ENCODE results near the gene USP47. TPM values are rescaled to one million over a fixed set of nuclear protein-coding genes. Genes with fewer than 3 reads are reported as not detected.

The USP47 gene
- total RNA-seq, 1 experiment from 2014 or later, result 24.2 TPM

- Histone ChIP-seq H2AFZ (no peak overlapping the region), H3K4me3 (peak overlapping the region; percentile 28; the same call in 1 of the 2 replicates), H3F3A (ENCODE audit: insufficient read depth, low read depth) (peaks cover 27% of the 10 kb centered on the region; the same call in 1 of the 2 replicates), H3K9me2 (ENCODE audit: insufficient read depth) (no peaks in the 10 kb centered on the region), H3K27ac (peak overlapping the region; percentile 76), H4K20me1 (ENCODE audit: insufficient read depth) (no peaks in the 10 kb centered on the region), H3K79me2 (ENCODE audit: low read depth) (peaks cover 86% of the 10 kb centered on the region), H3K36me3 (ENCODE audit: low read depth) (no peaks in the 10 kb centered on the region), H3K9me3 (ENCODE audit: insufficient read depth, low read depth) (no peaks in the 10 kb centered on the region), H3K4me2 (peak overlapping the region; percentile 97), H3K27me3 (ENCODE audit: insufficient read depth, low read depth) (no peaks in the 10 kb centered on the region), H3K4me1 (replicated peaks; ENCODE audit: insufficient read depth) (peaks cover 46% of the 10 kb centered on the region)
- POLR2A ChIA-PET (ENCODE audit: unreplicated experiment), result interaction anchor here (0.6 kb wide), 1 partner anchor 995 kb away, joined by 26 read pairs; no protein-coding TSS in a partner anchor
- TF ChIP-seq EZH2 (IDR thresholded peaks at IDR 0.05; ENCODE audit: low read depth), result no peak
- TF ChIP-seq, protein P1, sequence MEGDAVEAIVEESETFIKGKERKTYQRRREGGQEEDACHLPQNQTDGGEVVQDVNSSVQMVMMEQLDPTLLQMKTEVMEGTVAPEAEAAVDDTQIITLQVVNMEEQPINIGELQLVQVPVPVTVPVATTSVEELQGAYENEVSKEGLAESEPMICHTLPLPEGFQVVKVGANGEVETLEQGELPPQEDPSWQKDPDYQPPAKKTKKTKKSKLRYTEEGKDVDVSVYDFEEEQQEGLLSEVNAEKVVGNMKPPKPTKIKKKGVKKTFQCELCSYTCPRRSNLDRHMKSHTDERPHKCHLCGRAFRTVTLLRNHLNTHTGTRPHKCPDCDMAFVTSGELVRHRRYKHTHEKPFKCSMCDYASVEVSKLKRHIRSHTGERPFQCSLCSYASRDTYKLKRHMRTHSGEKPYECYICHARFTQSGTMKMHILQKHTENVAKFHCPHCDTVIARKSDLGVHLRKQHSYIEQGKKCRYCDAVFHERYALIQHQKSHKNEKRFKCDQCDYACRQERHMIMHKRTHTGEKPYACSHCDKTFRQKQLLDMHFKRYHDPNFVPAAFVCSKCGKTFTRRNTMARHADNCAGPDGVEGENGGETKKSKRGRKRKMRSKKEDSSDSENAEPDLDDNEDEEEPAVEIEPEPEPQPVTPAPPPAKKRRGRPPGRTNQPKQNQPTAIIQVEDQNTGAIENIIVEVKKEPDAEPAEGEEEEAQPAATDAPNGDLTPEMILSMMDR (conservative IDR thresholded peaks at IDR 0.05), result no peak
- CTCF ChIA-PET, result no interaction called here
- BruUV-seq (replicated peaks), result no TSS peak
- intact Hi-C loops (cut with micrococcal nuclease; ENCODE audit: unreplicated experiment), result loop anchor here (10.0 kb wide), 1 partner anchor 439 kb away; no protein-coding TSS in a partner anchor
- DNase-seq, result no peak
Measured at GRCh38 chr11:11845551-11845950, 3.8 kb downstream of the USP47 start.

GRCh38 chr11:11847082-11847481 is 5.3 kb downstream of the USP47 start:
- H3K4me2 ChIP-seq, result no peak overlapping the region
- H4K20me1 ChIP-seq (ENCODE audit: insufficient read depth), result no peaks in the 10 kb centered on the region
- intact Hi-C loops (cut with micrococcal nuclease; ENCODE audit: unreplicated experiment), result loop anchor here (10.0 kb wide), 1 partner anchor 438 kb away; no protein-coding TSS in a partner anchor

DNA sequence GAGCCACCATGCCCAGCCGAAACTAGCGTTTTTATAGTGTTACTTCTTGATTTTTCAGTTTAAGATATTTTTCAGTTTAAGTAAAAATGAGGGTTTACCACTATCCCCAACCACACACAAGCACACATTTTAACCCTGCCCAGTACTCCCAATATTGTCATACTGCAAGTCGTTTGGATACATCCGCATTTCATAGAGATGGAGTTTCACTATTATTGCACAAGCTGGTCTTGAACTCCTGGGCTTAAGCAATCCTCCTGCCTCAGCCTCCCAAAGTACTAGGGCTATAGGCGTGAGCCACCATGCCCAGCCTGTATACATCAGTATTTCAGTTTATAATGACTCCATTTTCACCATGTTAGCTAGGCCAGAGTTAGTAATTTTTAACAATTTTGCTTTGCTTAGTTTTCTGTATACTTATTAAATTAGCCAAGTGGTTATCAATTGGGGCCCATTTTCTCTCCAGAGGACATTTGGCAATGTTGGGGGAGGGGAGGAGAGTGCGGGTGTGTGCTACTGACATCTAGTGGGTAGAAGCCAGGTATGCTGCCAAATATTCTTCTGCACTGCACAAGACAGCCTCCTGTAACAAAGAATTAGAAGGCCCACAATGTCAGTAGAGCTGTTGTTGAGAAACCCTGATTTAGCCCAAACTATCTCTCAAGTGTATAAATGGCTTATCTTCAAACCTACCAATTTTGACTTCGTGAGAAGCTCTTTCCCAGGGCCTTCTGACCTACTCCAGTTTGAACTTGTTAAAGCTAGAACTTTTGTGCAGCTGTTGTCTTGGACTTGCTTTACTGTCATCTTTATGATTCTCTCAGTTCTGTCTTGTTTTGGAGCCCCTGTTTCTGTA is 7.3 kb downstream of the USP47 start:
- BruUV-seq (replicated peaks), result no TSS peak
- Histone ChIP-seq H4K20me1 (ENCODE audit: insufficient read depth) (no peaks in the 10 kb centered on the region), H3K27me3 (ENCODE audit: insufficient read depth, low read depth) (no peaks in the 10 kb centered on the region), H3K9me2 (ENCODE audit: insufficient read depth) (no peaks in the 10 kb centered on the region), H3K4me2 (no peak overlapping the region), H3K27ac (no peak overlapping the region), H3K9me3 (ENCODE audit: insufficient read depth, low read depth) (no peaks in the 10 kb centered on the region), H3K36me3 (ENCODE audit: low read depth) (no peaks in the 10 kb centered on the region), H3F3A (ENCODE audit: insufficient read depth, low read depth) (peaks cover 13% of the 10 kb centered on the region; the same call in 1 of the 2 replicates), H3K4me3 (no peak overlapping the region), H2AFZ (no peak overlapping the region), H3K79me2 (ENCODE audit: low read depth) (peaks cover 93% of the 10 kb centered on the region), H3K4me1 (replicated peaks; ENCODE audit: insufficient read depth) (peaks cover 36% of the 10 kb centered on the region)
- TF ChIP-seq EZH2 (IDR thresholded peaks at IDR 0.05; ENCODE audit: low read depth), result no peak
- TF ChIP-seq, protein P1 (conservative IDR thresholded peaks at IDR 0.05), result peak; percentile 71
- peak; percentile 36 to 42 for DNase-seq
- intact Hi-C loops (cut with micrococcal nuclease; ENCODE audit: unreplicated experiment), result loop anchor here (2.0 to 10.0 kb wide), 2 partner anchors 50 to 436 kb away; no protein-coding TSS in a partner anchor
- POLR2A ChIA-PET (ENCODE audit: unreplicated experiment), result no interaction called here
- CTCF ChIA-PET, result interaction anchor here (0.6 to 1.1 kb wide), 2 partner anchors 50 to 1061 kb away, joined by 3 to 4 read pairs; no protein-coding TSS in a partner anchor

More at GRCh38 chr11:11847082-11847481, 5.3 kb downstream of the USP47 start:
- no peak overlapping the region for H2AFZ ChIP-seq
- H3K27me3 ChIP-seq (ENCODE audit: insufficient read depth, low read depth), result no peaks in the 10 kb centered on the region
- H3F3A ChIP-seq (ENCODE audit: insufficient read depth, low read depth), result peaks cover 23% of the 10 kb centered on the region; the same call in 1 of the 2 replicates
- H3K9me3 ChIP-seq (ENCODE audit: insufficient read depth, low read depth), result no peaks in the 10 kb centered on the region
- H3K79me2 ChIP-seq (ENCODE audit: low read depth), result peaks cover 98% of the 10 kb centered on the region
- H3K4me1 ChIP-seq (replicated peaks; ENCODE audit: insufficient read depth), result peaks cover 41% of the 10 kb centered on the region
- no peak overlapping the region for H3K27ac ChIP-seq
- TF ChIP-seq, protein P1 (conservative IDR thresholded peaks at IDR 0.05), result no peak
- TF ChIP-seq EZH2 (IDR thresholded peaks at IDR 0.05; ENCODE audit: low read depth), result no peak
- DNase-seq, result no peak
- no TSS peak for BruUV-seq (replicated peaks)
- H3K36me3 ChIP-seq (ENCODE audit: low read depth), result no peaks in the 10 kb centered on the region
- ChIA-PET POLR2A (ENCODE audit: unreplicated experiment) (no interaction called here), CTCF (no interaction called here)
- no peaks in the 10 kb centered on the region for H3K9me2 ChIP-seq (ENCODE audit: insufficient read depth)
- no peak overlapping the region for H3K4me3 ChIP-seq

Measured in PC-9 (cell line).